H9 (cell line): ENCODE measurements around the gene TDRD7. TPM values are rescaled to one million over a fixed set of nuclear protein-coding genes. Genes with fewer than 3 reads are reported as not detected.

Experiments
- DNase-seq: peaks from one replicate; pipeline ENCODE4 v3.0.0-alpha.2; 2017
- H2AFZ ChIP-seq: one replicate; pipeline ENCODE4 v1.6.1; 2013; ENCODE audit warnings: mild to moderate bottlenecking, low read length, control low read depth, moderate library complexity
- H2AK5ac ChIP-seq: 2 replicates; pipeline ENCODE4 v1.6.1; 2013; ENCODE audit warnings: low read length, control low read depth, mixed read lengths; ENCODE audit not compliant: insufficient read length
- H2BK120ac ChIP-seq: one replicate; pipeline ENCODE4 v1.6.1; 2013; ENCODE audit warnings: low read depth, mild to moderate bottlenecking, low read length, control low read depth, inconsistent platforms; ENCODE audit not compliant: poor library complexity, severe bottlenecking
- H2BK12ac ChIP-seq: 2 replicates; pipeline ENCODE4 v1.6.1; 2013; ENCODE audit warnings: low read length, control low read depth, mixed read lengths, low read depth; ENCODE audit not compliant: insufficient read length
- H2BK15ac ChIP-seq: 2 replicates; pipeline ENCODE4 v1.6.1; 2013; ENCODE audit warnings: low read depth, low read length, control low read depth
- H2BK20ac ChIP-seq: one replicate; pipeline ENCODE4 v1.6.1; 2013; ENCODE audit warnings: low read depth, mild to moderate bottlenecking, low read length, control low read depth, inconsistent platforms; ENCODE audit not compliant: poor library complexity, severe bottlenecking
- H2BK5ac ChIP-seq: 2 replicates; pipeline ENCODE4 v1.6.1; 2013; ENCODE audit warnings: low read length, control low read depth, mixed read lengths; ENCODE audit not compliant: insufficient read length
- H3K14ac ChIP-seq: 2 replicates; pipeline ENCODE4 v1.6.1; 2013; ENCODE audit warnings: low read length, control low read depth; ENCODE audit not compliant: insufficient read depth
- H3K18ac ChIP-seq: 2 replicates; pipeline ENCODE4 v1.6.1; 2013; ENCODE audit warnings: low read depth, mild to moderate bottlenecking, mixed read lengths, low read length, control low read depth; ENCODE audit not compliant: insufficient read length
- H3K23ac ChIP-seq: 2 replicates; pipeline ENCODE4 v1.6.1; 2013; ENCODE audit warnings: low read length, control low read depth, mixed read lengths, low read depth; ENCODE audit not compliant: insufficient read length
- H3K23me2 ChIP-seq: 2 replicates; pipeline ENCODE4 v1.6.1; 2013; ENCODE audit warnings: low read depth, mild to moderate bottlenecking, mixed read lengths, low read length, control low read depth; ENCODE audit not compliant: insufficient read length, poor library complexity, severe bottlenecking
- H3K27ac ChIP-seq: 2 replicates; pipeline ENCODE4 v1.5.1; 2013; ENCODE audit warnings: low read length, control low read depth, mixed read lengths, low read depth; ENCODE audit not compliant: insufficient read length
- H3K27me3 ChIP-seq: 2 replicates; pipeline ENCODE4 v1.6.1; 2013; ENCODE audit warnings: low read length, control low read depth, inconsistent platforms; ENCODE audit not compliant: insufficient read depth
- H3K4ac ChIP-seq: 2 replicates; pipeline ENCODE4 v1.6.1; 2013; ENCODE audit warnings: low read depth, mild to moderate bottlenecking, control low read depth, inconsistent platforms, low read length, moderate library complexity
- H3K4me1 ChIP-seq: 2 replicates; pipeline ENCODE4 v1.6.1; 2013; ENCODE audit warnings: low read length, control low read depth, inconsistent platforms; ENCODE audit not compliant: insufficient read depth
- H3K4me2 ChIP-seq: 2 replicates; pipeline ENCODE4 v1.6.1; 2013; ENCODE audit warnings: low read length, control low read depth, mixed read lengths; ENCODE audit not compliant: insufficient read length, insufficient read depth
- H3K56ac ChIP-seq: 2 replicates; pipeline ENCODE4 v1.6.1; 2013; ENCODE audit warnings: low read depth, mild to moderate bottlenecking, mixed read lengths, low read length, control low read depth; ENCODE audit not compliant: insufficient read length
- H3K79me1 ChIP-seq: 2 replicates; pipeline ENCODE4 v1.6.1; 2013; ENCODE audit warnings: low read depth, mild to moderate bottlenecking, moderate library complexity, low read length, control low read depth, inconsistent platforms; ENCODE audit not compliant: insufficient read depth, poor library complexity, severe bottlenecking
- H3K79me2 ChIP-seq: 2 replicates; pipeline ENCODE4 v1.6.1; 2013; ENCODE audit warnings: low read length, control low read depth, inconsistent platforms; ENCODE audit not compliant: insufficient read depth
- H3K9ac ChIP-seq: 2 replicates; pipeline ENCODE4 v1.6.1; 2013; ENCODE audit warnings: low read length, control low read depth, mixed read lengths; ENCODE audit not compliant: insufficient read length; ENCODE audit errors: extremely low read depth
- H3K9me3 ChIP-seq: one replicate; pipeline ENCODE4 v1.6.1; 2013; ENCODE audit warnings: low read depth, low read length, inconsistent platforms; ENCODE audit not compliant: control insufficient read depth
- H3T11ph ChIP-seq: one replicate; pipeline ENCODE4 v1.6.1; 2013; ENCODE audit warnings: mild to moderate bottlenecking, low read length, control low read depth, inconsistent platforms
- H4K20me1 ChIP-seq: one replicate; pipeline ENCODE4 v1.6.1; 2013; ENCODE audit not compliant: control insufficient read depth, insufficient read length, insufficient read depth
- H4K5ac ChIP-seq: 2 replicates; pipeline ENCODE4 v1.6.1; 2013; ENCODE audit warnings: low read depth, mild to moderate bottlenecking, mixed read lengths, low read length, control low read depth; ENCODE audit not compliant: insufficient read length
- H4K8ac ChIP-seq: replicated peaks from 2 replicates; pipeline ENCODE4 v1.6.1; 2013; ENCODE audit warnings: low read length, control low read depth, mixed read lengths, low read depth; ENCODE audit not compliant: insufficient read length
- H4K91ac ChIP-seq: 2 replicates; pipeline ENCODE4 v1.6.1; 2013; ENCODE audit warnings: low read depth, mild to moderate bottlenecking, moderate library complexity, mixed read lengths, low read length, control low read depth; ENCODE audit not compliant: insufficient read length
- H3K27ac Mint-ChIP-seq, 3 experiments: 2 replicates in 2 of 3; 3 replicates in 1 of 3; pipeline ENCODE4 v1.8.0; 2020 to 2021; ENCODE audit warnings: mixed read lengths in 3 of 3, mild to moderate bottlenecking in 1 of 3, moderate library complexity in 1 of 3
- H3K27me3 Mint-ChIP-seq: 2 replicates; pipeline ENCODE4 v1.8.0; 2021; ENCODE audit warnings: low read depth, mild to moderate bottlenecking, moderate library complexity, mixed read lengths
- H3K36me3 Mint-ChIP-seq, 3 experiments: 2 replicates in 2 of 3; 3 replicates in 1 of 3; pipeline ENCODE4 v1.8.0; 2020 to 2021; ENCODE audit warnings: low read depth in 3 of 3, mixed read lengths in 3 of 3; ENCODE audit not compliant: insufficient read depth in 1 of 3
- H3K4me1 Mint-ChIP-seq, 2 experiments: 2 replicates each; pipeline ENCODE4 v1.8.0; 2020; ENCODE audit warnings: mixed read lengths in 2 of 2
- H3K4me3 Mint-ChIP-seq, 2 experiments: 2 replicates in 1 of 2; 3 replicates in 1 of 2; pipeline ENCODE4 v1.8.0; 2020 to 2021; ENCODE audit warnings: mild to moderate bottlenecking in 2 of 2, mixed read lengths in 2 of 2, moderate library complexity in 1 of 2
- H3K9me3 Mint-ChIP-seq, 2 experiments: 2 replicates in 1 of 2; 3 replicates in 1 of 2; pipeline ENCODE4 v1.8.0; 2020; ENCODE audit warnings: mild to moderate bottlenecking in 2 of 2, mixed read lengths in 2 of 2, moderate library complexity in 1 of 2
- WGBS: extraction: QIAGEN DNeasy Blood & Tissue Kit; methylation state at CpG from one replicate; pipeline ENCODE4 v1.1.7; 2013; ENCODE audit warnings: missing lambda C conversion rate, low lambda C conversion rate, mixed read lengths; ENCODE audit not compliant: insufficient read length; ENCODE audit errors: extremely low coverage; 5-methylcytosine and 5-hydroxymethylcytosine counted together
- total RNA-seq: library from RNA; stranded (reverse); gene quantifications from 2 replicates; pipeline ENCODE4 v1.2.1, GENCODE V29; 2021
- TF ChIP-seq, protein P1 (sequence below): fragments of 200-600 bp; sonication (generic); conservative IDR thresholded peaks from 3 replicates; pipeline ENCODE4 v1.8.0; 2021; ENCODE audit warnings: antibody characterized with exemption, mild to moderate bottlenecking

Gene TDRD7
- total RNA-seq, 1 experiment from 2014 or later = 5.1 TPM

- no peak overlapping the region for H4K91ac ChIP-seq
These were observed 117.6 kb downstream of the TDRD7 start for GRCh38 chr9:97529363-97530076.

More at GRCh38 chr9:97529363-97530076, 117.6 kb downstream of the TDRD7 start:
- Histone ChIP-seq H3K23me2 (no peaks in the 10 kb centered on the region), H2BK12ac (no peak overlapping the region), H3K14ac (no peak overlapping the region), H2BK120ac (no peak overlapping the region), H3K9ac (no peak overlapping the region), H3T11ph (no peak overlapping the region), H4K8ac (no peak overlapping the region), H3K4me2 (no peak overlapping the region), H3K4me1 (peaks cover 2% of the 10 kb centered on the region; the same call in 1 of the 2 replicates), H2AK5ac (no peak overlapping the region), H3K4ac (no peak overlapping the region), H3K79me1 (no peaks in the 10 kb centered on the region), H3K18ac (no peak overlapping the region), H3K23ac (no peak overlapping the region), H3K27me3 (no peaks in the 10 kb centered on the region), H4K20me1 (no peaks in the 10 kb centered on the region), H3K9me3 (no peaks in the 10 kb centered on the region), H3K56ac (no peak overlapping the region), H3K79me2 (no peaks in the 10 kb centered on the region), H2BK20ac (no peak overlapping the region), H3K27ac (no peak overlapping the region), H2BK15ac (no peak overlapping the region), H2AFZ (no peak overlapping the region), H4K5ac (no peak overlapping the region), H2BK5ac (no peak overlapping the region)
- DNase-seq = no peak
- Mint-ChIP-seq H3K36me3 (no peaks in the 10 kb centered on the region), H3K4me3 (no peak overlapping the region), H3K27ac (peak overlapping the region in 2 of 3 experiments; percentile 68 to 99; a peak in 1 of 7 replicates), H3K27me3 (no peaks in the 10 kb centered on the region; the same call in none of the 2 replicates), H3K4me1 (peaks cover 34 to 38% of the 10 kb centered on the region in 2 experiments), H3K9me3 (no peaks in the 10 kb centered on the region; a peak in 1 of 5 replicates)
- whole genome bisulfite sequencing = no CpG with 5 or more reads among the region's 11 CpGs
- TF ChIP-seq, protein P1, sequence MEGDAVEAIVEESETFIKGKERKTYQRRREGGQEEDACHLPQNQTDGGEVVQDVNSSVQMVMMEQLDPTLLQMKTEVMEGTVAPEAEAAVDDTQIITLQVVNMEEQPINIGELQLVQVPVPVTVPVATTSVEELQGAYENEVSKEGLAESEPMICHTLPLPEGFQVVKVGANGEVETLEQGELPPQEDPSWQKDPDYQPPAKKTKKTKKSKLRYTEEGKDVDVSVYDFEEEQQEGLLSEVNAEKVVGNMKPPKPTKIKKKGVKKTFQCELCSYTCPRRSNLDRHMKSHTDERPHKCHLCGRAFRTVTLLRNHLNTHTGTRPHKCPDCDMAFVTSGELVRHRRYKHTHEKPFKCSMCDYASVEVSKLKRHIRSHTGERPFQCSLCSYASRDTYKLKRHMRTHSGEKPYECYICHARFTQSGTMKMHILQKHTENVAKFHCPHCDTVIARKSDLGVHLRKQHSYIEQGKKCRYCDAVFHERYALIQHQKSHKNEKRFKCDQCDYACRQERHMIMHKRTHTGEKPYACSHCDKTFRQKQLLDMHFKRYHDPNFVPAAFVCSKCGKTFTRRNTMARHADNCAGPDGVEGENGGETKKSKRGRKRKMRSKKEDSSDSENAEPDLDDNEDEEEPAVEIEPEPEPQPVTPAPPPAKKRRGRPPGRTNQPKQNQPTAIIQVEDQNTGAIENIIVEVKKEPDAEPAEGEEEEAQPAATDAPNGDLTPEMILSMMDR = no peak
